Suprapubic skin (tissue), 4 donors: ENCODE data around the gene PRDX5. TPM values are rescaled to one million over a fixed set of nuclear protein-coding genes. Genes with fewer than 3 reads are reported as not detected.

Experiments used
- DNase-seq, 2 donors: peaks; one replicate each; pipeline ENCODE4 v3.0.0-alpha.2; 2019; ENCODE audit warnings: low spot score in 2 of 2
- H3K27ac ChIP-seq: fragments of 200-600 bp; sonication (generic); one replicate; pipeline ENCODE4 v1.5.1; 2019
- H3K27me3 ChIP-seq: fragments of 200-600 bp; sonication (generic); one replicate; pipeline ENCODE4 v1.5.1; 2019
- H3K36me3 ChIP-seq: fragments of 200-600 bp; sonication (generic); one replicate; pipeline ENCODE4 v1.5.1; 2019
- H3K4me1 ChIP-seq: fragments of 200-600 bp; sonication (generic); one replicate; pipeline ENCODE4 v1.5.1; 2019
- H3K4me3 ChIP-seq: fragments of 200-600 bp; sonication (generic); one replicate; pipeline ENCODE4 v1.5.1; 2019; ENCODE audit warnings: mild to moderate bottlenecking
- H3K9me3 ChIP-seq: fragments of 200-600 bp; sonication (generic); one replicate; pipeline ENCODE4 v1.5.1; 2019
- CTCF ChIP-seq, 2 donors: fragments of 200-600 bp in 1 of 2; fragments of 450-650 bp in 1 of 2; sonication (generic) in 1 of 2; IDR thresholded peaks; one replicate each; pipeline ENCODE4 v1.5.1; 2016 to 2019; ENCODE audit warnings: antibody characterized with exemption in 2 of 2, mild to moderate bottlenecking in 1 of 2, moderate library complexity in 1 of 2
- EP300 ChIP-seq: sonication (generic); formaldehyde crosslinking; IDR thresholded peaks from one replicate; pipeline ENCODE4 v1.6.1; 2017; ENCODE audit warnings: antibody characterized with exemption
- POLR2A ChIP-seq, 2 donors: fragments of 450-650 bp; IDR thresholded peaks; one replicate each; pipeline ENCODE4 v1.6.1; 2017; ENCODE audit warnings: antibody characterized with exemption in 2 of 2, mild to moderate bottlenecking in 2 of 2, moderate library complexity in 2 of 2
- POLR2AphosphoS5 ChIP-seq, 3 donors: sonication (generic); formaldehyde crosslinking; IDR thresholded peaks; one replicate each; pipeline ENCODE4 v1.6.1; 2017; ENCODE audit warnings: antibody characterized with exemption in 3 of 3
- WGBS: methylation state at CpG from one replicate; pipeline ENCODE4 v1.1.5; 2018; 5-methylcytosine and 5-hydroxymethylcytosine counted together
- total RNA-seq, 4 donors: library from RNA; depleted of rRNA; stranded (reverse); fragments of >200 nt; gene quantifications; one replicate each; pipeline ENCODE4 v1.1.0, GENCODE V29; 2016

The PRDX5 gene
- total RNA-seq, 4 donors from 2014 or later = 130 to 227 (median 187) TPM

- H3K9me3 ChIP-seq = no peaks in the 10 kb centered on the region
- H3K4me1 ChIP-seq = peaks cover 32% of the 10 kb centered on the region
- DNase-seq = no peak
- TF ChIP-seq POLR2A (IDR thresholded peaks at IDR 0.05) (no peak), POLR2AphosphoS5 (IDR thresholded peaks at IDR 0.05) (no peak), EP300 (no peak), CTCF (IDR thresholded peaks at IDR 0.05) (no peak)
- WGBS = 100% methylated on average over 3 of the region's 34 CpGs
- H3K36me3 ChIP-seq = no peaks in the 10 kb centered on the region
- H3K27me3 ChIP-seq = no peaks in the 10 kb centered on the region
- no peak overlapping the region for H3K27ac ChIP-seq
- H3K4me3 ChIP-seq = no peak overlapping the region
These were observed 35.2 kb downstream of the PRDX5 start for GRCh38 chr11:64352995-64353714.

GRCh38 chr11:64353715-64354506 is 36.0 kb downstream of the PRDX5 start:
- Histone ChIP-seq H3K27me3 (no peaks in the 10 kb centered on the region), H3K36me3 (no peaks in the 10 kb centered on the region), H3K4me3 (no peak overlapping the region), H3K9me3 (no peaks in the 10 kb centered on the region), H3K4me1 (peaks cover 33% of the 10 kb centered on the region), H3K27ac (no peak overlapping the region)
- no peak for DNase-seq
- TF ChIP-seq EP300 (no peak), CTCF (IDR thresholded peaks at IDR 0.05) (no peak), POLR2A (IDR thresholded peaks at IDR 0.05) (no peak), POLR2AphosphoS5 (IDR thresholded peaks at IDR 0.05) (no peak)
- 89% methylated on average over 10 of the region's 20 CpGs for WGBS

GRCh38 chr11:64355078-64355940 is 37.4 kb downstream of the PRDX5 start:
- no peaks in the 10 kb centered on the region for H3K9me3 ChIP-seq
- no peaks in the 10 kb centered on the region for H3K36me3 ChIP-seq
- peaks cover 41% of the 10 kb centered on the region for H3K4me1 ChIP-seq
- DNase-seq = no peak
- peak overlapping the region; percentile 19 for H3K4me3 ChIP-seq
- WGBS = 21% methylated on average over 13 of the region's 23 CpGs
- TF ChIP-seq POLR2A (IDR thresholded peaks at IDR 0.05) = no peak
- peak; percentile 14 to 76 for TF ChIP-seq CTCF (IDR thresholded peaks at IDR 0.05)
- no peak overlapping the region for H3K27ac ChIP-seq
- H3K27me3 ChIP-seq = no peaks in the 10 kb centered on the region

- H3K4me3 ChIP-seq = no peak overlapping the region
- TF ChIP-seq POLR2A (IDR thresholded peaks at IDR 0.05) (no peak), CTCF (IDR thresholded peaks at IDR 0.05) (peak in 1 of 2 donors; percentile 15)
- peaks cover 13% of the 10 kb centered on the region for H3K36me3 ChIP-seq
- DNase-seq = peak in 1 of 2 donors; percentile 65
- no peaks in the 10 kb centered on the region for H3K9me3 ChIP-seq
- H3K27me3 ChIP-seq = no peaks in the 10 kb centered on the region
- no peak overlapping the region for H3K27ac ChIP-seq
- H3K4me1 ChIP-seq = peaks cover 49% of the 10 kb centered on the region
- WGBS = 82% methylated on average over 24 of the region's 25 CpGs
These were observed 38.8 kb downstream of the PRDX5 start for GRCh38 chr11:64356498-64357411.
